ENCODE results near the gene AASDHPPT.

The AASDHPPT gene

GRCh38 chr11:106076171-106076918 lies 1.1 kb upstream of the AASDHPPT start (continued):
- TF ChIP-seq TSHZ1 (tag by site-specific recombination; IDR thresholded peaks at IDR 0.05; ENCODE audit: borderline replicate concordance) (no peak), ZNF561 (tag by site-specific recombination; IDR thresholded peaks at IDR 0.05; ENCODE audit: borderline replicate concordance) (0 out of 2 replicates have a peak, but pooled peaks have one; percentile 23), ZNF518A (tag by site-specific recombination; conservative IDR thresholded peaks at IDR 0.05; ENCODE audit: low read depth) (no peak), ZNF335 (tag by site-specific recombination; conservative IDR thresholded peaks at IDR 0.05) (peak; percentile 61), ZNF529 (tag by site-specific recombination; IDR thresholded peaks at IDR 0.05; ENCODE audit: insufficient replicate concordance) (no peak), ZNF132 (tag by site-specific recombination; IDR thresholded peaks at IDR 0.05; ENCODE audit: borderline replicate concordance) (no peak)

- H3K4me1 ChIP-seq (ENCODE audit: control insufficient read depth, insufficient read depth, low read length), result no peaks in the 10 kb centered on the region
- ChIA-PET CTCF (interaction anchor here (0.7 to 1.3 kb wide), 3 partner anchors 11 to 198 kb away, joined by 3 to 4 read pairs (median 4); no protein-coding TSS in a partner anchor), POLR2A (interaction anchor here (0.6 to 1.5 kb wide), 12 partner anchors 10 to 884 kb away, joined by 3 to 9 read pairs (median 3); partner anchors contain the start of gene MSANTD4)
- H3K9me3 ChIP-seq (ENCODE audit: control insufficient read depth, insufficient read depth, low read depth, low read length), result no peaks in the 10 kb centered on the region
- H3K36me3 ChIP-seq (ENCODE audit: control insufficient read depth in 2 of 2, insufficient read depth in 1 of 2, low read length in 2 of 2), result peaks cover 0 to 27% of the 10 kb centered on the region in 2 experiments; a peak in 2 of 3 replicates
- H3K4me3 ChIP-seq (ENCODE audit: low read depth, low read length), result peak within 1 kb of the TSS; percentile 93
- H3K27ac ChIP-seq (ENCODE audit: extremely low read depth, low read depth, low read length), result peak within 1 kb of the TSS; percentile 96
- no peak for TF ChIP-seq ZNF624 (tag by site-specific recombination; IDR thresholded peaks at IDR 0.05)
- TF ChIP-seq ZFP3 (tag by site-specific recombination; IDR thresholded peaks at IDR 0.05; ENCODE audit: low read depth), result no peak
- TF ChIP-seq ZNF600 (tag by site-specific recombination; IDR thresholded peaks at IDR 0.05), result peak; percentile 48; the same call in 1 of the 2 replicates
- no peak for TF ChIP-seq ZNF23 (tag by site-specific recombination; IDR thresholded peaks at IDR 0.05; ENCODE audit: borderline replicate concordance)
- peak; percentile 80 for TF ChIP-seq KLF17 (tag by site-specific recombination; IDR thresholded peaks at IDR 0.05)
- TF ChIP-seq ZNF513 (tag by site-specific recombination; IDR thresholded peaks at IDR 0.05), result no peak
- peak; percentile 88 for TF ChIP-seq ZBTB17 (tag by site-specific recombination; IDR thresholded peaks at IDR 0.05)
- no peak for TF ChIP-seq ZNF596 (tag by site-specific recombination; IDR thresholded peaks at IDR 0.05)
- TF ChIP-seq ZBTB48 (tag by site-specific recombination; IDR thresholded peaks at IDR 0.05), result peak; percentile 90
- peak; percentile 57; the same call in 1 of the 2 replicates for TF ChIP-seq ZNF2 (tag by site-specific recombination; IDR thresholded peaks at IDR 0.05)
- peak; percentile 82 for TF ChIP-seq ZFHX2 (tag by site-specific recombination; conservative IDR thresholded peaks at IDR 0.05)
- peak; percentile 98 for TF ChIP-seq PRDM10 (tag by site-specific recombination; IDR thresholded peaks at IDR 0.05)
- TF ChIP-seq SP2 (tag by site-specific recombination; IDR thresholded peaks at IDR 0.05), result peak; percentile 89
These were observed 398 bp upstream of the AASDHPPT start, which contains the start of gene KBTBD3 for GRCh38 chr11:106076919-106077608. Gene KBTBD3, minus strand, starts transcription at chr11:106077347. Its CDS starts 18,250 bp downstream, at chr11:106059097.
